ENCODE measurements around the gene RAD51AP1. TPM values are rescaled to one million over a fixed set of nuclear protein-coding genes. Genes with fewer than 3 reads are reported as not detected.

Gene RAD51AP1
- total RNA-seq, 1 donor from 2014 or later, result 5.6 TPM

DNA sequence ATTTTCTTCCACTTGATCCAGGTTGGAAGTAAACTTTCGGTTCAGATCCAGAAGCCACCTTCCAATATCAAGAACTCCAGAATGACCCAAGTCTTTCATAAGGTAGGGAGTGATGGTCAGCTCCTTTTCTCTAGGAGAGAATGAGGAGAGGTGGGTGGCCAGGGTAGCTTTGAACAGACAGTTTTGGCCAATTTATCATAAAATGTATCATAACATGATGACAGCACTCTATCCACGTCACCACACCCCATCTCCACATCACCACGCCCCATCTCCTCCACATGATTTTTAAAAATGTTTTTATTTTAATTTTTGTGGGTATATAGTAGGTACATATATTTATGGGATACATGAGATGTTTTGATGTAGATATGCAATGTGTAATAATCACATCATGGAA lies 50.2 kb downstream of the RAD51AP1 start:
- Mint-ChIP-seq H3K27ac (no peak overlapping the region), H3K4me1 (peaks cover 4% of the 10 kb centered on the region), H3K4me3 (no peak overlapping the region), H3K27me3 (no peaks in the 10 kb centered on the region), H3K36me3 (ENCODE audit: low read depth) (peaks cover 15% of the 10 kb centered on the region), H3K9me3 (peaks cover 3% of the 10 kb centered on the region)
- ChIA-PET POLR2A (interaction anchor here (0.6 kb wide), 1 partner anchor 62 kb away, joined by 7 read pairs; no protein-coding TSS in a partner anchor), CTCF (no interaction called here)
- no peak for DNase-seq
- ATAC-seq (ENCODE audit: low read depth), result no peak
- intact Hi-C loops (cut with micrococcal nuclease), result no loop called here
- TF ChIP-seq, protein P1, sequence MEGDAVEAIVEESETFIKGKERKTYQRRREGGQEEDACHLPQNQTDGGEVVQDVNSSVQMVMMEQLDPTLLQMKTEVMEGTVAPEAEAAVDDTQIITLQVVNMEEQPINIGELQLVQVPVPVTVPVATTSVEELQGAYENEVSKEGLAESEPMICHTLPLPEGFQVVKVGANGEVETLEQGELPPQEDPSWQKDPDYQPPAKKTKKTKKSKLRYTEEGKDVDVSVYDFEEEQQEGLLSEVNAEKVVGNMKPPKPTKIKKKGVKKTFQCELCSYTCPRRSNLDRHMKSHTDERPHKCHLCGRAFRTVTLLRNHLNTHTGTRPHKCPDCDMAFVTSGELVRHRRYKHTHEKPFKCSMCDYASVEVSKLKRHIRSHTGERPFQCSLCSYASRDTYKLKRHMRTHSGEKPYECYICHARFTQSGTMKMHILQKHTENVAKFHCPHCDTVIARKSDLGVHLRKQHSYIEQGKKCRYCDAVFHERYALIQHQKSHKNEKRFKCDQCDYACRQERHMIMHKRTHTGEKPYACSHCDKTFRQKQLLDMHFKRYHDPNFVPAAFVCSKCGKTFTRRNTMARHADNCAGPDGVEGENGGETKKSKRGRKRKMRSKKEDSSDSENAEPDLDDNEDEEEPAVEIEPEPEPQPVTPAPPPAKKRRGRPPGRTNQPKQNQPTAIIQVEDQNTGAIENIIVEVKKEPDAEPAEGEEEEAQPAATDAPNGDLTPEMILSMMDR (IDR thresholded peaks at IDR 0.05), result no peak

GRCh38 chr12:4589941-4590340 lies 51.3 kb downstream of the RAD51AP1 start:
- Mint-ChIP-seq H3K27ac (no peak overlapping the region), H3K9me3 (peaks cover 3% of the 10 kb centered on the region), H3K4me3 (no peak overlapping the region), H3K4me1 (no peaks in the 10 kb centered on the region), H3K36me3 (ENCODE audit: low read depth) (peaks cover 15% of the 10 kb centered on the region), H3K27me3 (no peaks in the 10 kb centered on the region)
- TF ChIP-seq, protein P1 (IDR thresholded peaks at IDR 0.05), result no peak
- ChIA-PET CTCF (no interaction called here), POLR2A (no interaction called here)
- DNase-seq (no peak), ATAC-seq (ENCODE audit: low read depth) (no peak)
- intact Hi-C loops (cut with micrococcal nuclease), result no loop called here

GRCh38 chr12:4591180-4591687 lies 52.5 kb downstream of the RAD51AP1 start:
- Mint-ChIP-seq H3K27ac (no peak overlapping the region), H3K36me3 (ENCODE audit: low read depth) (peaks cover 15% of the 10 kb centered on the region), H3K9me3 (peaks cover 3% of the 10 kb centered on the region), H3K27me3 (no peaks in the 10 kb centered on the region), H3K4me1 (no peaks in the 10 kb centered on the region), H3K4me3 (no peak overlapping the region)
- intact Hi-C loops (cut with micrococcal nuclease), result no loop called here
- TF ChIP-seq, protein P1 (IDR thresholded peaks at IDR 0.05), result no peak
- ChIA-PET POLR2A (no interaction called here), CTCF (no interaction called here)
- no peak for DNase-seq
- ATAC-seq (ENCODE audit: low read depth), result no peak

GRCh38 chr12:4595881-4596280 lies 57.2 kb downstream of the RAD51AP1 start:
- H3K27ac Mint-ChIP-seq, result no peak overlapping the region
- no peak for ATAC-seq (ENCODE audit: low read depth)

GRCh38 chr12:4603421-4603820 lies 64.7 kb downstream of the RAD51AP1 start:
- no peak overlapping the region for H3K27ac Mint-ChIP-seq
- TF ChIP-seq, protein P1 (IDR thresholded peaks at IDR 0.05), result no peak
- intact Hi-C loops (cut with micrococcal nuclease), result no loop called here
- H3K9me3 Mint-ChIP-seq, result no peaks in the 10 kb centered on the region
- peaks cover 19% of the 10 kb centered on the region for H3K4me1 Mint-ChIP-seq
- H3K27me3 Mint-ChIP-seq, result no peaks in the 10 kb centered on the region
- ATAC-seq (ENCODE audit: low read depth) (no peak), DNase-seq (no peak)
- H3K36me3 Mint-ChIP-seq (ENCODE audit: low read depth), result peaks cover 14% of the 10 kb centered on the region
- POLR2A ChIA-PET, result no interaction called here
- CTCF ChIA-PET, result no interaction called here
- no peak overlapping the region for H3K4me3 Mint-ChIP-seq

More at GRCh38 chr12:4595881-4596280, 57.2 kb downstream of the RAD51AP1 start:
- Mint-ChIP-seq H3K4me1 (no peaks in the 10 kb centered on the region), H3K27me3 (no peaks in the 10 kb centered on the region), H3K9me3 (no peaks in the 10 kb centered on the region), H3K4me3 (no peak overlapping the region), H3K36me3 (ENCODE audit: low read depth) (peaks cover 16% of the 10 kb centered on the region)
- CTCF ChIA-PET, result no interaction called here
- DNase-seq, result no peak
- intact Hi-C loops (cut with micrococcal nuclease), result no loop called here
- TF ChIP-seq, protein P1 (IDR thresholded peaks at IDR 0.05), result no peak
- POLR2A ChIA-PET, result no interaction called here

Data from activated B cell treated with CpG ODN at 0.5 μM for 24 hours (primary cell).